Erythroblast (primary cell): Measurements from ENCODE around the gene C2CD2.

Experiments
- GATA1 ChIP-seq: IDR thresholded peaks from 2 replicates; pipeline ENCODE4 v1.6.1; 2011; ENCODE audit warnings: low read depth, mild to moderate bottlenecking, control low read depth, low read length, moderate library complexity
- POLR2A ChIP-seq: IDR thresholded peaks from 2 replicates; pipeline ENCODE4 v1.6.1; 2011; ENCODE audit warnings: mild to moderate bottlenecking, low read length

DNA sequence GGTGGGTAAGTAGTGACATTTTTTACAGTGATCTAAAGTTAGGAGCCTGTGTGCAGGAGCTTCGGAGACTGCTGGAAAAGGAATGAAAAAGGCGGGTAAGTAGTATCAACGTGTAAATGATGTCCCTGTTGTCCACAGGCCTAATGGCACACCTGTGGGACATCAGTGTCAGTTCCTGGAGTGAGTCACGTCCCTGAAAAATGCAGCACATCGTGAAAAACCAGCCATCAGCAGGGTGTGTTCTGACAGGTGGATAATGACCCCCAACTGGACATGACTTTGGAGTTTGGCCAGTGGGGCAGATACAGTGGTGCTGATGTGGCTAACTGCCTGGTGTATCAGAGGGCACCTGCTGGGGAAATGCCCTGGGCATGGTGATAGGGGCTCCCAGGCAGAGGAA, 62.7 kb downstream of the C2CD2 start:
- TF ChIP-seq POLR2A (no peak), GATA1 (no peak)
